Stomach (tissue), 9 donors: ENCODE measurements around the gene SLC5A12. TPM values are rescaled to one million over a fixed set of nuclear protein-coding genes. Genes with fewer than 3 reads are reported as not detected.

Source experiments
- DNase-seq, 2 donors: peaks; one replicate each; pipeline versions ENCODE4 v3.0.0 to v3.0.0-alpha.2; 2013 to 2019
- H3K27ac ChIP-seq, 5 donors: fragments of 200-600 bp in 4 of 5; sonication (generic) in 4 of 5; one replicate each; pipeline ENCODE4 v1.5.1; 2013 to 2019; ENCODE audit warnings: mild to moderate bottlenecking in 1 of 5, moderate library complexity in 1 of 5
- H3K27me3 ChIP-seq, 3 donors: fragments of 200-600 bp; sonication (generic); one replicate each; pipeline ENCODE4 v1.5.1; 2017 to 2019; ENCODE audit warnings: mixed run types in 1 of 3
- H3K36me3 ChIP-seq, 4 donors: fragments of 200-600 bp; sonication (generic); 1 replicate in 3 of 4; 2 replicates in 1 of 4; pipeline ENCODE4 v1.5.1; 2016 to 2019
- H3K4me1 ChIP-seq, 4 donors: fragments of 200-600 bp; sonication (generic); one replicate each; pipeline ENCODE4 v1.5.1; 2016 to 2019
- H3K4me3 ChIP-seq, 4 donors: fragments of 200-600 bp; sonication (generic) in 3 of 4; one replicate each; pipeline ENCODE4 v1.5.1; 2016 to 2019; ENCODE audit warnings: mild to moderate bottlenecking in 1 of 4
- H3K9me3 ChIP-seq, 4 donors: fragments of 200-600 bp; sonication (generic); one replicate each; pipeline ENCODE4 v1.5.1; 2016 to 2019
- CTCF ChIP-seq, 7 experiments: fragments of 450-650 bp in 4 of 7; fragments of 200-600 bp in 3 of 7; sonication (generic) in 3 of 7; IDR thresholded peaks; one replicate each; pipeline ENCODE4 v1.5.1; 2016 to 2019; ENCODE audit warnings: antibody characterized with exemption in 7 of 7, control low read depth in 2 of 7, mild to moderate bottlenecking in 1 of 7
- EP300 ChIP-seq: sonication (generic); formaldehyde crosslinking; IDR thresholded peaks from one replicate; pipeline ENCODE4 v1.6.1; 2017; ENCODE audit warnings: antibody characterized with exemption
- POLR2A ChIP-seq, 4 donors: fragments of 450-650 bp; IDR thresholded peaks; one replicate each; pipeline ENCODE4 v1.6.1; 2016; ENCODE audit warnings: antibody characterized with exemption in 4 of 4, control low read depth in 2 of 4, mild to moderate bottlenecking in 1 of 4, moderate library complexity in 1 of 4
- POLR2AphosphoS5 ChIP-seq, 3 donors: sonication (generic); formaldehyde crosslinking; IDR thresholded peaks; one replicate each; pipeline ENCODE4 v1.6.1; 2016; ENCODE audit warnings: antibody characterized with exemption in 3 of 3
- WGBS, 5 donors: extraction: QIAGEN DNeasy Blood & Tissue Kit in 3 of 5; methylation state at CpG; one replicate each; pipeline versions ENCODE4 v1.1.5 to v1.1.7; 2013 to 2018; 5-methylcytosine and 5-hydroxymethylcytosine counted together
- intact Hi-C: fragments of 100-400 bp; cut with DNase I; formaldehyde crosslinking; loops from one replicate; pipeline ENCODE4 v1.15.1; 2023; ENCODE audit warnings: low total_unique reads
- polyA plus RNA-seq, 3 donors: library from polyadenylated mRNA; stranded (reverse); fragments of 200-250 nt; gene quantifications; one replicate each; pipeline ENCODE4 v1.2.3, GENCODE V29; 2013
- total RNA-seq, 5 donors: library from RNA; depleted of rRNA; stranded (reverse); fragments of >200 nt; gene quantifications; one replicate each; pipeline versions ENCODE4 v1.1.0 to v1.2.3, GENCODE V29; 2014 to 2016
- donor health status: healthy with polysubstance abuse.
- donor health status: Bipolar disorder and iron deficiency.
- donor health status: healthy.

Gene SLC5A12
- total and polyA plus RNA-seq, 8 donors: 2.2 TPM; not detected in 7

- no peaks in the 10 kb centered on the region for H3K4me1 ChIP-seq
- 0 to 39% (median 31%) methylated on average over 1 of the region's 1 CpG for WGBS, 5 donors
- TF ChIP-seq POLR2A (IDR thresholded peaks at IDR 0.05): no peak
- TF ChIP-seq POLR2AphosphoS5 (IDR thresholded peaks at IDR 0.05): no peak
- TF ChIP-seq EP300: no peak
These were observed 21.1 kb upstream of the SLC5A12 start for GRCh38 chr11:26742966-26743365.

GRCh38 chr11:26741036-26741435 lies 19.2 kb upstream of the SLC5A12 start:
- Histone ChIP-seq H3K9me3 (no peaks in the 10 kb centered on the region), H3K27me3 (no peaks in the 10 kb centered on the region), H3K36me3 (no peaks in the 10 kb centered on the region), H3K27ac (no peak overlapping the region), H3K4me1 (no peaks in the 10 kb centered on the region), H3K4me3 (no peak overlapping the region)
- no peak for DNase-seq
- 28 to 62% (median 45%) methylated on average over 2 of the region's 2 CpGs for WGBS, 5 donors
- intact Hi-C loops: no loop called here
- no peak for TF ChIP-seq EP300
- no peak for TF ChIP-seq POLR2A (IDR thresholded peaks at IDR 0.05)
- TF ChIP-seq CTCF (IDR thresholded peaks at IDR 0.05): no peak
- no peak for TF ChIP-seq POLR2AphosphoS5 (IDR thresholded peaks at IDR 0.05)

More at GRCh38 chr11:26742966-26743365, 21.1 kb upstream of the SLC5A12 start:
- Histone ChIP-seq H3K27ac (no peak overlapping the region), H3K9me3 (no peaks in the 10 kb centered on the region), H3K27me3 (no peaks in the 10 kb centered on the region), H3K36me3 (no peaks in the 10 kb centered on the region), H3K4me3 (no peak overlapping the region)
- DNase-seq: no peak
- intact Hi-C loops: no loop called here

GRCh38 chr11:26739366-26740073 lies 17.7 kb upstream of the SLC5A12 start:
- intact Hi-C loops: no loop called here
- no peak overlapping the region for H3K4me3 ChIP-seq
- 73 to 93% (median 92%) methylated on average over 5 of the region's 5 CpGs for WGBS, 5 donors
- no peaks in the 10 kb centered on the region for H3K36me3 ChIP-seq
- H3K4me1 ChIP-seq: no peaks in the 10 kb centered on the region
- no peak for DNase-seq
- H3K9me3 ChIP-seq: no peaks in the 10 kb centered on the region
- no peaks in the 10 kb centered on the region for H3K27me3 ChIP-seq
- H3K27ac ChIP-seq: no peak overlapping the region
- TF ChIP-seq POLR2A (IDR thresholded peaks at IDR 0.05) (no peak), CTCF (IDR thresholded peaks at IDR 0.05) (no peak), EP300 (no peak), POLR2AphosphoS5 (IDR thresholded peaks at IDR 0.05) (no peak)

- 75 to 85% (median 77%) methylated on average over 4 of the region's 4 CpGs for WGBS, 5 donors
- Histone ChIP-seq H3K4me3 (no peak overlapping the region), H3K27me3 (no peaks in the 10 kb centered on the region), H3K36me3 (no peaks in the 10 kb centered on the region), H3K27ac (no peak overlapping the region), H3K9me3 (no peaks in the 10 kb centered on the region), H3K4me1 (peaks cover 0 to 5% (median 0%) of the 10 kb centered on the region in 4 donors)
- TF ChIP-seq CTCF (IDR thresholded peaks at IDR 0.05) (no peak), POLR2A (IDR thresholded peaks at IDR 0.05) (no peak), POLR2AphosphoS5 (IDR thresholded peaks at IDR 0.05) (no peak), EP300 (no peak)
- intact Hi-C loops: no loop called here
- DNase-seq: no peak
These were observed 12.8 kb upstream of the SLC5A12 start for GRCh38 chr11:26734691-26735090.

GRCh38 chr11:26731084-26731456 lies 9.2 kb upstream of the SLC5A12 start:
- no peaks in the 10 kb centered on the region for H3K27me3 ChIP-seq
- intact Hi-C loops: no loop called here
- H3K27ac ChIP-seq: no peak overlapping the region
- H3K4me1 ChIP-seq: peaks cover 0 to 5% (median 0%) of the 10 kb centered on the region in 4 donors
- H3K9me3 ChIP-seq: no peaks in the 10 kb centered on the region
- WGBS, 5 donors: 60 to 90% (median 70%) methylated on average over 1 of the region's 1 CpG
- H3K4me3 ChIP-seq: no peak overlapping the region
- DNase-seq: no peak
- no peaks in the 10 kb centered on the region for H3K36me3 ChIP-seq
- no peak for TF ChIP-seq CTCF (IDR thresholded peaks at IDR 0.05)
- no peak for TF ChIP-seq EP300
- no peak for TF ChIP-seq POLR2A (IDR thresholded peaks at IDR 0.05)
- no peak for TF ChIP-seq POLR2AphosphoS5 (IDR thresholded peaks at IDR 0.05)
